ENCODE results near the gene ALS2CL.
"Not testable (repeated sequence)": the region's sequence is repeated elsewhere in the genome, so short reads cannot be mapped to it uniquely, and the experiment has no call there.

The ALS2CL gene

DNA sequence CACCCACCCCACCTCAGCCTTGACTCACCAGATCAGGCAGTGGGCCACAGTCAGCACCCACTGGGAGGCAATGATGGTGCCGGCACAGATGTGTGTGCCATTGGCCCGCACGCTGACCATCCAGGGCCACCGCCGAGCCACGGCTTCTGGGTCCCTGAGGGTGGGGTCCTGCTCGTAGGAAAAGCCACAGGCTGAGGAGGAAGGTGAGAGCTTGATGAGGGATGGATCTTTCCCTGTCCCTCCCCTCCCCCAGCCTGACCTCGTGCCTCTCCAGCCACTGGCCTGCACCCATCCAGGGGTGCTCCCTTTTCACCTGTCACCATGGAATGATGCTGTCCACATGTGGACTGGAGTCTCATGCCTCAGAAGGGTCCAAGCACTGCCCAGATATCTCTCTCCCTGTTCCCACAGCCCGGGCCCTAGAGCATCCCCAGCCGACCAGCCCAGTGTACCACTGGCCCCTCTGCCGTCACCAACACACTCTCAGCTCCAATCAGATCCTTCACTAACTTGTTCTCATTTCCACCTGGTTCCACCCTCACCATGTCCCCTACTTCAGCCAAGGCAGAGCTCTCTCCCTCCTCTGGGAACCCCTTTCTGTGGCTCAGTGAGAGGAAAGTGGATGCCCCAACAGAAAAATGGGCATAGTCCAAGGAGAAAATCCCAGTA, 22.2 kb upstream of the ALS2CL start:
- no peak for DNase-seq (ENCODE audit: low read depth)

DNA sequence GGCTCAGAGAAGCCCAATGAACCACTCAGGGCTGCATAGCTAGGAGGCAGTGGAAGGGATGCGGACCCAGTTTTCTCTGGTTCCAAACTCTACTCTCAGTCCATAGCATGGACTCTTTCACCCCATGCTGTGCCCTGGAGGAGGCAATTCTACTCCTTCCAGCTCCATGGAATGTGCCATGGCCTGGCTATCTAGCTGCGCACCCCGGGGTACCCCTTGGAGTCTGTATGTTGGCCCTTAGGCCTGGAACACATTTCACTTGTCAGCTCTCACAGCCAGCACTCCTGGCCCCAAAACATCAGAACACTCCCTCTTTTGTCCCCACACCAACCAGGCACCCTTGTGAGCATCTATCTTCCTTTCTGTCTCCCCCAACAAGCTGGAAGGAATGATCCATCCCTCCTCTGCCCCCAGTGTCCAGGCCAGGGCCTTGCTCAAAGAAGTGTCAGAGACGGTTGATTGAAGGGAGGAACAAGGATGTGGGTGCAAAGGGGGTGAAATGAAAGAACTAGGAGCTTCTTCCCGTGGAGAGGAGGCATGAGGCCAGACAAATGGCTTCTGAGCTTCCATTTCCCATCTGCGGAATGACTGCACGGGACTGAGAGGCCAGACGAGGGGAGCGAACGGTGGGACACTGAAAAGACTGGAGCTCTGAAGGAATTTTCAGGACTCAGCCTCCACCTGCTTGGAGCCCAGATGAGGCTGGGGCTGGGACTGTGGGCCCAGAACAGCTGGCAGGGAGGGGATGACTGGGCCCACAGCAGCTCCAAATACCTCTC, 21.4 kb upstream of the ALS2CL start:
- no peak for DNase-seq (ENCODE audit: low read depth)

DNA sequence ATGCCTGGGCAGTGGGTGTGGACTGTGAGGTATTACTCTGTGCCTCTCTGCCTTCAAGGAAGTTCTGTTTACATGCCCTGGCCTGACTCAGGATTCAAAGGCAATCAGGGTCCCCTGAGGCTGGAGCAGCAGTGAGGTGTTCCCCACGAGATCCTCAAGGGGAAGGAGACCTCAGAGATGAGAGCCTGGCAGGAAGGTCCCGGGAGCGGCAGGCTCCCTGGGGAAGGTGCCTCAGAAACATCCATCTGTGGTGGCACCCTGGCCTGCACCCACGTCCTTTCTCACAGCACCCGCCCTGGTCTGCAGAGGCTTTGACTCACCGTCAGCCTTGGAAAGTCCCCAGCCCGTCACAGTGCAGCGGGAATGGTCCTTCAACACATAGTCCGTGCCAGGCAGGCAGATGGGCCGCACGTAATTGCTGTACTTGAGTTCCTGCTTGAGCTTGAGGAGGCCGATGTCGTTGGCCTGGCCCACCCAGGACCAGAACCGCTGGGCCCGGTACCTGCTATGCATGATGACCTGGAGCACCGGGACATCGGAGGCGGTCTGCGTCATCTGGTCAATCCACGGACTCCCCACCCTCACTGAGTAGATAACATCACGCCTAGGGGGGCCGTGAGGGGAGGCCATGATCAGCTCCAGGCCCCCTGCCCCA, 20.5 kb upstream of the ALS2CL start:
- no peak for DNase-seq (ENCODE audit: low read depth)

DNA sequence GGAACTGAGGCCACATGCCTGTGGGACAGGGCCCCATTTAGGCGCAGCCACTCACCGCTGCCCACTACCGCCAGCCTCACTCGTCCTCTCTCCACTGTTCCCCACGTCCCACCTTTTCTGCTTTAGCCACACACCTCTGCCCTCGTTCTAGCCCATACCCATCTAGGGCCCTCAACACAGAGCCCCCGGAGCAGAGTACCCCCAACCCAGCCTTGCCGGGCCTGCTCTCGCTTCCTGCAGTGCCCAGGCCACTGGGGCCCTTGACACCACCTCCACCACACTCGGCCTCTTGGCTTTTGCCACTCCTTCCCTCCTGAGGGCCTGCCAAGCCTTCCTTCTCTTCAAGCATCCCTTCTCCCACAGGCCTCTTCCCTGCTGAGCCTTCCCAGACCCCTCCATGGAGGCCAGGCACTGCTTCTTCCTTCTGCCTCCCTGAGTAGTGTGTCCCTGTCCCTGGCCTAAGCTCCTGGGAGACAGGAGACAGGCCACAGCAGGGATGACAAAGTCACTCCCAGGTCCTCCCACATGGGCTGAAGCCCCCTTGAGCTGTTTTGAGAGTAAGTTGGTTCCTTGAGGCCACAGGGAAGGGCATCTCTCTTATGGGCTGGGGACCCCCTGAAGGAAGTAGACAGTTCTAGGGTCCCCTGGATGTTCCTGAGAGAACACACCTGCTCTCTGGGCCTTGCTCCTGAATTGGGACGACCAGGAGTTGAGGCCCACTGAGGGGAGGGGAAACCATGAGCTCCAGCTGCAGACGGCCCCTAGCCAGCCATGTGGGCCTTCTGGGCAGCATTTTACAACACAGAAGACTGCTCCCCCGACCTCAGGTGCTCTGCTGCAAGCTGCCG, 19.8 kb upstream of the ALS2CL start:
- no peak for DNase-seq (ENCODE audit: low read depth)

DNA sequence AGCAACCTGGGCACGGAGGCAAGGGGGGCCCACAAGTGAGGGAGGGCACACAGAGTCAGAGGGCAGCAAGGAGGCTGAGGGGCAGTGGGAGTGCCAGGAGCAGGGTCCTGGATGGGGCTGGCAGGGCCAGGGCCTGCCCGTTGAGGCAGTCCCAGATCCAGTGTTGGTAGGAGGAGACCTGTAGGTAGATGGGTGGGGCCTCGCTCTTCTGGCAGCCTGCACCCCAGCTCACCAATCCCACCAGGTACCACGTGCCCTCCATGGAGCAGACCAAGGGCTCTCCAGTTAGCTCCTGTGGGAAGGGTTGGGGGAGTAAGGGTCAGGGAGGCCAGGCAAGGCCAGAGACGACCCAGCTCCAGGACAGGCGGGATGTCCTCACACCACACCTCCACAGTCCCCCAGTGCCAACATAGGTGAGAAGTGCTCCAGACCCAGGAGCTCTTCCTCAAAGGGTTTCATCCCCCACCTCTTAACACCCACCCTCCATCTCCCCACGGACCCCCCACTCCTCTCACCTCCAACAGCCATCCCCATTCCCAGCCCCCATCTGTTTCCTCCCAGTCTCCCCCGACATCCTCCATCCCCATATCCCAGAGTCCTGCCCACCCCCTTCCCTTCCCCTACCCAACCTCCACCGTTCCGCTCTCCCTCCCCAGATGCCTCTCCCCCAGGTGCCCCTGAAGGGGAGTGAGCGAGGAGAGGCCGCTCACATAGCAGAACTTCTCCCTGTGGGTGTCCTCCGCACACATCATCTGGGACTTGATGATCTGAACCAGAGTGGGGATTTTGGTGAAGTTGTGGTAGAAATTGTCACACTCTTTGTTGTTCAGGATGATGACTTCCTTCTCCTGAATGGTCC, 18.9 kb upstream of the ALS2CL start:
- no peak for DNase-seq (ENCODE audit: low read depth)

- no peak for DNase-seq (ENCODE audit: low read depth)
Measured at GRCh38 chr3:46711760-46712159, 18.3 kb upstream of the ALS2CL start.

DNA sequence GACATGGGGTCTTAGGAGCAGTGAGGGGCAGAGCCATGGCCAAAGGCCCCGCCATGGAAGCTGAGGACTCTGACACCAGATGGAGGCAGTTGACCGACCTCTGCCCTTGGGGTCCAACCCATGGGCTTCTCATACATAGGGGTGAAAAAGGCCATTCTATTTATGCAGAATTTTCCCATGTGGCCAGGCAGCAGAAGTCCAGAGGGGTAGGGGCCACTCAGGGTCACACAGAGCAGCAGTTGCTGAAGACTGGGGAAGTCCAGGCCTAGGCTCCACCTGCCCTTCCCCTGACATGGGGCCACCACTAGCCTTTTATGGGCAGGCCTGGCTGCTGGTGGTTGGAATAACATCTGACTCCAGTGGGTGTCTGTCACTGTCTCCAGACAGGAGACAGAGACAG, 17.8 kb upstream of the ALS2CL start:
- DNase-seq (ENCODE audit: low read depth): no peak

- DNase-seq (ENCODE audit: low read depth): no peak
Measured at GRCh38 chr3:46710671-46711295, 17.3 kb upstream of the ALS2CL start.

- no peak for DNase-seq (ENCODE audit: low read depth)
Measured at GRCh38 chr3:46710229-46710628, 16.8 kb upstream of the ALS2CL start.

- no peak for DNase-seq (ENCODE audit: low read depth)
Measured at GRCh38 chr3:46709721-46710120, 16.2 kb upstream of the ALS2CL start.

DNA sequence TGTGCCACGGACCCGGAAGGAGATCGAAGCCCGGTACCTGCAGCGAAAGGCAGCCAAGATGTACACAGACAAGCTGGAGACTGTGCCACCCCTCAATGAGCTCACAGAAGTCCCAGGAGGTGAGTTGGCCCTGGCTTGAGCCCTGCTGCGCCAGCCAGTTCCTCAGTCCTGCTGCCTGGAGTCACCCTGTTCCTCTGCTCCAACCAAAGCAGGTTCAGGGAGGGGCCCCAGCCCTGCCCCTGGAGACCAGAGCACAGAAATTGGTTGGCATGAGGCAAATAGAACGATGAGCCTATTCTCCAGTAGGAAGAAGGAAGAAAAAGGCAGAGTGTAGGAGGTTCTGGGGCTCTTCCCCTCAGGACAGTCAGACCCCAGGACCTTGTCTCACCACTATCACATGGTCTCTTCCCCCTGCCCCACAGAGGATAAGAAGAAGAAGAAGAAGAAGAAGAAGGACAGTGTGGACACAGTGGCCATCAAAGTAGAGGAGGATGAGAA, 15.7 kb upstream of the ALS2CL start:
- no peak for DNase-seq (ENCODE audit: low read depth)

DNA sequence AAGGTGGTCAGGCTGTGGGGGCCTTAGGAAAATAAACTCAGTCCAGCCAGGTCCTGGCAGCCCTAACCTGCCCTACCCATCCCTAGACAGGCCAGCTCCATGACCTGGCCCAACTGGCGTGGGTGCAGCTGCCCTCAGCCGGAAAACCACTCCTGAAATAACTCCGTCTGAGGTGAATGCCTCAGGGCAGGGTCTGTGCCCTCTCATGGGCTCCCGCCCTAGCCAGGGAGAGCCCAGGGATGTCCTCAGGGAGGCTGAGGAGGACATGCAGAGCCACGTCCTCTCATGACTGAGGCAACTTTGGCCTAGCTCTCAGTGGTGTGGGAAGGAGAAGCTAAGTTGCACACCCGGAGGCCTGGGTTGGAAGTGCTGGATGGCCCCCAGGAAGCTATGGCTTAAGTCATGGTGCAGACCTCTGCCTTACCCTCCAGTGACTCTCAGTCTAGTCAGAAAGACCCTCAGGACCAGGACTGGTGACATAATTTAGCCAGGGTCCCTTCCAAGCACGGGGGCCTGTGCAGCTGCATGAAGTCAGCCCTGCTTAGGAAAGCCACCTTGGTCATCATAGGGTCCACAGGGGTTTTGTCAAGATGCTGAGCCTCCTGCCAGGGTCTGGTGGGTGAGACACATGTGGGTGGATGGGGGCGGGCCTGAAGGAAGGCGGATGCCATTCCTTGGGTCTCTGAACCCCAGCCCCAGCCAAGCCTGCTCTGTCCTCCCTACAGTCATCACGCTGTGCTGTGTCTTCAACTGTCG, 15.1 kb upstream of the ALS2CL start:
- DNase-seq (ENCODE audit: low read depth): no peak

DNA sequence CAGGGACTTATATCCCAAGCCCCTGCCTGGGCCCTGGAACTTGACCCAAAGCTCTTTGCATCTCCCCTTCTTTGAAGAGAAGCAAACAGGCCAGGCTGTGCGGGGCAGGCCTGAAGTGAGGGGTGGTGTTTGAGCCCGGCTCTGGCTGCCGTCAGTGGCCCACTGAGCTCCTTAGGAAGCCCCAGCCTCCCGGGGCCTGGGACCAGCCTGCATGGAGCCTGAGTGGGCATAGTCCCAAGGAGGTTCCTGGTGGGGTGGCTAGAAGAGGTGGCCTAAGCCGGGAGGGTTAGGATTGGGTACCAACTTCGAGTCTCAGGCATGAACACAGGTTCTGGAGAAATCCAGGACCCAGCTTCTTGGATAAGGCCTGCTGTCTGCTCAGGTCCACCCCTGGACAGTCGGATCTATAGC, 14.1 kb upstream of the ALS2CL start:
- DNase-seq (ENCODE audit: low read depth): no peak

GRCh38 chr3:46706771-46707582, 13.5 kb upstream of the ALS2CL start:
- DNase-seq (ENCODE audit: low read depth): no peak

DNA sequence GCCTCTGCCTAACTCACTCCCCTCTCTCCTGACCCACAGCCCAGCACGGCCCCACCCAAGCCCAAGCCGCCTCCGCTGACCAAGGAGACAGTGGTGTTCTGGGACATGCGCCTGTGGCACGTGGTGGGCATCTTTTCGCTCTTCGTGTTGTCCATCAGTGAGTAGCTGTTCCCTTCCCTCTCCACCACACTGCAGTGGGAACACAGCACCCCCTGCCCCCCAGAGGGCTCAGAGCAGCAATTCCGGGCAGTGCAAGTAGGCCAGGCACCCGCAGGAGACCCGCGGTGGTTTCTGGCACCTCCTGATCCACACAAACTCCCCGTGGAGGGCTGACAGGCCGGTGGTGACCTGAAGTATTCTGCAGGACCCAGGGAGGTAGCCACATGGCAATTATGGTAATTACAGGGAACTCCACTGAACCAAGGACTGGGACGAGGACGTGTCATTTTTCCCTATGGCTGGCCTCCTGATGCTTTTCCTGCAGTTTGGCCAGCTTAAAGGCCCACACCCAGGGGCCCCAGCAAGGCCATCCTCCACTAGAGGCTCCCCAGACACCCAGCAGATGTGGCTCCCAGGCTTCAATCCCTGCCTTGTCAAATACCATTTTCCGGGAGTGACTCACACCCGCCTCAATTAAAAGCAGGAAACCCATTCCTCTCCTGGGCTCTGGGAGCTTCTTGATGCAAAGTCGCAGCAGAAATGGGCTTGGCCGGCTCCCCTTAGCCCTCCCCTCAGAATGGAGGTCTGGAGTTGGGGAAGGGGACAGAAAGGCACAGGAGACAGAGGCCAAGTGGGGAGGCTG, 12.5 kb upstream of the ALS2CL start:
- DNase-seq (ENCODE audit: low read depth): no peak

- peak; percentile 45 for DNase-seq (ENCODE audit: low read depth)
Measured at GRCh38 chr3:46705022-46705530, 11.6 kb upstream of the ALS2CL start.

GRCh38 chr3:46704346-46704745, 10.9 kb upstream of the ALS2CL start:
- DNase-seq (ENCODE audit: low read depth): not testable (repeated sequence)

- DNase-seq (ENCODE audit: low read depth): no peak
Measured at GRCh38 chr3:46703013-46703520, 9.6 kb upstream of the ALS2CL start.
